Stimulated activated CD4-positive, alpha-beta T cell treated with anti-CD3 and anti-CD28 coated beads, Interleukin-4, amount 100 ng/mL, for 1 hour (primary cell): ENCODE results near the gene DCHS2.

ENCODE experiments used
- DNase-seq: peaks from one replicate; pipeline ENCODE4 v3.0.0-alpha.2; 2020

Gene DCHS2

GRCh38 chr4:154487145-154487544 is 4.5 kb downstream of the DCHS2 start:
- DNase-seq = no peak

GRCh38 chr4:154485127-154485773 is 6.3 kb downstream of the DCHS2 start:
- DNase-seq = no peak

- DNase-seq = no peak
These were observed 13.1 kb downstream of the DCHS2 start for GRCh38 chr4:154478547-154478946.

- no peak for DNase-seq
These were observed 13.5 kb downstream of the DCHS2 start for GRCh38 chr4:154478128-154478527.

- no peak for DNase-seq
These were observed 15.4 kb downstream of the DCHS2 start for GRCh38 chr4:154476232-154476631.

GRCh38 chr4:154475820-154476219 is 15.8 kb downstream of the DCHS2 start:
- DNase-seq = no peak

GRCh38 chr4:154473497-154473896 is 18.1 kb downstream of the DCHS2 start:
- DNase-seq = no peak

GRCh38 chr4:154472858-154473257 is 18.7 kb downstream of the DCHS2 start:
- DNase-seq = no peak

- DNase-seq = no peak
These were observed 19.9 kb downstream of the DCHS2 start for GRCh38 chr4:154471526-154472331.

GRCh38 chr4:154471032-154471431 is 20.6 kb downstream of the DCHS2 start:
- DNase-seq = no peak

- DNase-seq = no peak
These were observed 23.7 kb downstream of the DCHS2 start for GRCh38 chr4:154467886-154468285.

GRCh38 chr4:154466336-154466735 is 25.3 kb downstream of the DCHS2 start:
- no peak for DNase-seq

- no peak for DNase-seq
These were observed 26.5 kb downstream of the DCHS2 start for GRCh38 chr4:154465085-154465484.

GRCh38 chr4:154464654-154465053 is 26.9 kb downstream of the DCHS2 start:
- no peak for DNase-seq

GRCh38 chr4:154462081-154462810 is 29.4 kb downstream of the DCHS2 start:
- no peak for DNase-seq

- no peak for DNase-seq
These were observed 34.1 kb downstream of the DCHS2 start for GRCh38 chr4:154457471-154457870.

GRCh38 chr4:154456889-154457288 is 34.7 kb downstream of the DCHS2 start:
- DNase-seq = no peak

GRCh38 chr4:154456240-154456639 is 35.4 kb downstream of the DCHS2 start:
- no peak for DNase-seq

GRCh38 chr4:154455111-154455510 is 36.5 kb downstream of the DCHS2 start:
- no peak for DNase-seq

GRCh38 chr4:154454710-154455109 is 36.9 kb downstream of the DCHS2 start:
- DNase-seq = no peak

- no peak for DNase-seq
These were observed 38.7 kb downstream of the DCHS2 start for GRCh38 chr4:154452798-154453346.

- DNase-seq = no peak
These were observed 40.6 kb downstream of the DCHS2 start for GRCh38 chr4:154450966-154451365.

- DNase-seq = no peak
These were observed 46.6 kb downstream of the DCHS2 start for GRCh38 chr4:154444958-154445357.

GRCh38 chr4:154441982-154442381 is 49.6 kb downstream of the DCHS2 start:
- DNase-seq = no peak
